Measurements from ENCODE around the gene KCNJ6.

KCNJ6 gene

DNA sequence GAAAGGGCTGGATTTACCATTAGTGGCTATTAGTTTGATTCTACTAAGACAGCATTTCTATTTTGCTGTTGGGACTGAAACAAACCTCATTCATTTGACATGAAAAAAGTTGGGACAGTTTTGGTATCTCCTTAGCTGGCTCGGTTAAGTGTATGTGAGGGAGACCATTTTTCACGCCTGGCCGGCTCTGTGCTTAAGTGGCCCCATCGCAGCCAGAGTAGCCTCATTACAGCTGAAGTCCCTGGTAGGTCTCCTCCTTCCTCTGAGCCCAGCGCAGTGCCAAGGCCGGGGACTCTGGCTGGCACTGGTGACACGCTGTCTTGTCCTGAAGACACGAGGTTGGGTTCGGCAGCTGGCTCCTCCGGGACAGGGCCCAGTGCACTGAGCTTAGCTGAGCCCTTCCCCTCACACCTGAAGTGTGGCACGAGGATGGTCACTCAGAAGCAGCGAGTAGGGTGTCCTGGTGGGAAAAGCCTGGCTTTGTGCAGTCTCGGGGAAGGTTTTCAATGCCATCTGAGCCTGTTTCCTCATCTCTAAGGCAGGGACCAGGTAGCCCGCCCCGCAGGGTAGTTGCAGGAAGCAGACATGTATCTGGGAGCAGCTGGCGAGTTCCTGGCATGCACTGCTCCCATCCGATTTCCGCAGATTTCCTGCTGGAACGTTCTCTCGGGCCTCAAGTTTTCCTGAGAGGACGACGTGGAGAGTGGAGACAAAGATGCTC, 353.2 kb downstream of the KCNJ6 start:
- DNase-seq = no peak

DNA sequence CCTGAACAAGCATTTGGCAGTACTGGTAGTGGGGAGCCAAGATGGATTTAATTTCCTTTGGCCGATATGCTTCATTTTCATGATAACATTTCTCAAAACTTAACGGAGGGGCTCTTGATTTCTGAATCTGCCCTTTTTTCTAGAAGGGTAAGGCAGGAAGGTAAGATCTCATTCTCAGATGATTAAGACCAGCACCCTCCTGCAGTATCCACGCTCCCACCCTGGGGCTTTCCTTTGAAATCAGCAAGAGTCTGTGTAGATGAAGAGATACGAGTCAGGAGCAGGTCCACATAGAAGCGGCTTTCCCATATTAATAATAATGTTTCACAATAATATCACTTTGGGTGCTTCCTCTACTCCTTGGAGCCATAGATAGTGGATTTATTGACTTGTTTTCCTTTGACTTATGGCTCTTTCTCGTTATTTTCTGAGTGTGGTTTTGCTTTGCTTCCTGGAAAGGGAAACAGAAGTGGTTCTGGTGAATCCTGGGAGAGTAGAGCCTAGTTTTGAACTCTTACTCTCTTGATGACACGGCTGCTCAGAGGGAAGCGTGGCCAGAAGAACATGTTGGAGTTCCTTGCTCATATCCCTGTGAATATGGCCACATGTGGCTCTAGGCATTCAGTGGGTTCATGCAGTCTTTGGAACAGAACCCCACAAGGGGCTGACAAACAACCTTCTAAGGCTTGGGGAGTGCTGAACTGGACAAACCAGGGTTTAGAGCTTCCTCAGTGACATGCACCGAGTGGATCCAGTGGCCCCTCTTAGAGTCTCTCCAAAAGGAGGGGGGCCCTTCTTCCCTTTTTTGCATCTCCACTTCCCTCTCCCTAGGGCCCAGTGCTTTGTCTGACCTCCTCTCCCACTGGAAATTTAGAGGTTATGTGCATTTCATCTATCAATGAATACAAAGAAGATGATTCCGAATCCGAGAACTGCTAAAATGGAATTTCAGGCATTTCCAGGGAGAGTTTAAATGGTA, 354.0 kb downstream of the KCNJ6 start:
- DNase-seq = no peak

DNA sequence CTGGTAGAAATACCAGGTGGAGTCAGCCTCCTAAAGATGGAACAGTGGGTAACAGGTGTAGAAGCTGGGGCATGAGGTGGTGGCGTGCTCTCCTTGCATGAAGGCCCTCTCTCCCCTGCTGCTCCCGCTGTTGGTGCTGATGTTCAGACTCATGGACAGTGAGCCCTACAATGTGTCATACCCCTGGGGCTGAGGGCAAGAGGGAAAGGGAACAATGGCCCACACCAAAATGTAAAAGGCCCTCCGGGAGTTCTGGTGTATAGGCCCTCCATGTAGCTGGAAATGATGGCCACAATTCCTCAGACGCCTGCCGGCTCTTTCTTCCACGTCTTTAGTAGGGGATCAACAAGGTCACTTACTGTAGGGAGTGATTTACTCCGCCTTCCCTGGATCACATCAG, 354.8 kb downstream of the KCNJ6 start:
- no peak for DNase-seq

DNA sequence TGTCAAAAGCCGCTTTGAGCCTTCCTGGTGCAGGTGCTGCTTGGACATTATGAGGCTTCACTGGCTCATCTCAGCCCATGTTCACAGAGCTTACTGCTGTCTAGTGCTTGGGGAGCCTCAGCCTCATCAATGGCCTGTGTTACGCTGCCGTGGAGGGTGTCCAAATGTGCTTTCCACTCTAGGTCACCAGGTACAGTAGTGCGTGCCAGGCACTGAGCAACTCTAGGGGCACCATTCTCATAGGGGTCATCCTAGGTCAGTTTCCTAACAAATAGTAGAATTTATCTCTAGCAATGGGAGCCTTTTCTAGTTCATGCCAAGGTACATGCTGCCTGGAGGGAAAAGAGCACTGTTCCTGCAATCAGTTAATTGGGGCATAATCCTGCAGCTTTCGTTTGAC, 355.9 kb downstream of the KCNJ6 start:
- DNase-seq = no peak

DNA sequence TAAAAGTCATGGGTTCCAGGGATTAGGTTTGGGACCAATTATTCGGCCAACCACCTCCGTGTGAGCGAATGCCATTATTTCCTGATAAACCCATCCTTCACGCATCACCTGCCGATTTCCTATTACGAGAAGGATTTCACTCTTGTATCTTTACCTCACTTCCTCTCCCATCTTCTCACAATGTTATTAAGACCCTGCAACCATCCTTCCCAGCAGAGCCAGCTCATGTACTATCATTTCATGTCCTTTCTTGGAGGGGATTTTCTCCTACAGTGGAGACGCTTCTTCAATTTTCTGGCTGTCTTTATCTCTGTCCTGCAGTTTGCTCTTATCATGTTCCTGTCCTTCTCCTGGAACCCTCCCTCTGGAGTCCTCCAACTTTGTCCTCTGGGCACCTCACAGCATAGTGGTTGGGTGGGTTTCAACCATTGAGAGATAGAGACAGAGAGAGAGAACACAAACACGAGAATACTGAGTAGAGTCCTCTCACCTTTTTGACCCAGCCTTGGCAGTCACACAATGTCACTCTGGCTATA, 357.5 kb downstream of the KCNJ6 start:
- DNase-seq = no peak

Data from kidney glomerular epithelial cell (primary cell).